HEK293 (cell line): ENCODE measurements around the gene KRTAP5-4.

ENCODE experiments used
- CTCF ChIA-PET: fragments of 350-600 bp; formaldehyde crosslinking; extraction: SDS; loops from one replicate; lab custom pipeline; 2021; ENCODE audit warnings: antibody characterized with exemption; lab: Yijun Ruan, JAX
- POLR2A ChIA-PET: fragments of 300-600 bp; formaldehyde crosslinking; extraction: SDS; loops from one replicate; lab custom pipeline; 2020; ENCODE audit warnings: antibody characterized with exemption, inconsistent platforms; lab: Yijun Ruan, JAX
- H3K27ac ChIP-seq: fragments of 200-500 bp; sonication (Bioruptor generic); 2 replicates; pipeline ENCODE4 v1.5.1; 2014; ENCODE audit warnings: low read depth, low read length, control low read depth, inconsistent platforms; ENCODE audit errors: extremely low read depth
- H3K36me3 ChIP-seq, 2 experiments: fragments of 200-500 bp in 1 of 2; sonication (Bioruptor generic) in 1 of 2; 1 replicate in 1 of 2; 2 replicates in 1 of 2; pipeline ENCODE4 v1.5.1; 2014 to 2017; ENCODE audit warnings: inconsistent platforms in 2 of 2, low read length in 2 of 2; ENCODE audit not compliant: control insufficient read depth in 2 of 2, insufficient read depth in 1 of 2
- H3K4me1 ChIP-seq: fragments of 200-500 bp; sonication (Bioruptor generic); 2 replicates; pipeline ENCODE4 v1.5.1; 2014; ENCODE audit warnings: mild to moderate bottlenecking, low read length, inconsistent platforms; ENCODE audit not compliant: control insufficient read depth, insufficient read depth
- H3K4me3 ChIP-seq: 2 replicates; pipeline ENCODE4 v1.5.1; 2011; ENCODE audit warnings: low read depth, mild to moderate bottlenecking, control low read depth, low read length, moderate library complexity
- H3K9me3 ChIP-seq: fragments of 200-500 bp; sonication (Bioruptor generic); 2 replicates; pipeline ENCODE4 v1.5.1; 2014; ENCODE audit warnings: low read depth, low read length, inconsistent platforms; ENCODE audit not compliant: control insufficient read depth, insufficient read depth
- BCL11A ChIP-seq: fragments of 450-650 bp; formaldehyde crosslinking; IDR thresholded peaks from 2 replicates; pipeline ENCODE4 v1.5.1; 2016; ENCODE audit warnings: low read depth, missing biosample characterization, missing genetic modification characterization
- GFI1B ChIP-seq: fragments of 450-650 bp; formaldehyde crosslinking; IDR thresholded peaks from 2 replicates; pipeline ENCODE4 v1.5.1; 2016; ENCODE audit warnings: missing biosample characterization, missing genetic modification characterization
- GLIS2 ChIP-seq: fragments of 450-650 bp; formaldehyde crosslinking; IDR thresholded peaks from 2 replicates; pipeline ENCODE4 v1.5.1; 2016; ENCODE audit warnings: missing biosample characterization, missing genetic modification characterization
- HIC1 ChIP-seq: fragments of 450-650 bp; formaldehyde crosslinking; IDR thresholded peaks from 2 replicates; pipeline ENCODE4 v1.5.1; 2016; ENCODE audit warnings: missing biosample characterization, missing genetic modification characterization
- KLF10 ChIP-seq: fragments of 450-650 bp; IDR thresholded peaks from 2 replicates; pipeline ENCODE4 v1.5.1; 2018; ENCODE audit warnings: missing biosample characterization, mild to moderate bottlenecking, missing genetic modification characterization
- KLF7 ChIP-seq: fragments of 450-650 bp; formaldehyde crosslinking; IDR thresholded peaks from 2 replicates; pipeline ENCODE4 v1.5.1; 2016; ENCODE audit warnings: missing biosample characterization, missing genetic modification characterization, borderline replicate concordance
- MZF1 ChIP-seq: fragments of 450-650 bp; formaldehyde crosslinking; IDR thresholded peaks from 2 replicates; pipeline ENCODE4 v1.5.1; 2017; ENCODE audit warnings: missing biosample characterization, missing genetic modification characterization, borderline replicate concordance
- SETDB1 ChIP-seq: IDR thresholded peaks from one replicate; pipeline ENCODE4 v1.6.1; 2017; ENCODE audit warnings: mild to moderate bottlenecking, low read length, moderate library complexity, mixed read lengths; ENCODE audit not compliant: insufficient read length
- SP7 ChIP-seq: fragments of 450-650 bp; formaldehyde crosslinking; IDR thresholded peaks from 2 replicates; pipeline ENCODE4 v1.5.1; 2016; ENCODE audit warnings: missing biosample characterization, missing genetic modification characterization
- ZBTB1 ChIP-seq: fragments of 450-650 bp; formaldehyde crosslinking; IDR thresholded peaks from 2 replicates; pipeline ENCODE4 v1.5.1; 2016; ENCODE audit warnings: missing biosample characterization, missing genetic modification characterization
- ZBTB10 ChIP-seq: fragments of 450-650 bp; formaldehyde crosslinking; IDR thresholded peaks from 2 replicates; pipeline ENCODE4 v1.5.1; 2016; ENCODE audit warnings: missing biosample characterization, missing genetic modification characterization
- ZFHX2 ChIP-seq: fragments of 450-650 bp; formaldehyde crosslinking; conservative IDR thresholded peaks from 2 replicates; pipeline ENCODE4 v1.5.1; 2016; ENCODE audit warnings: missing biosample characterization, missing genetic modification characterization
- ZNF133 ChIP-seq: fragments of 450-650 bp; formaldehyde crosslinking; IDR thresholded peaks from 2 replicates; pipeline ENCODE4 v1.5.1; 2016; ENCODE audit warnings: missing biosample characterization, missing genetic modification characterization
- ZNF37A ChIP-seq: fragments of 450-650 bp; IDR thresholded peaks from 2 replicates; pipeline ENCODE4 v1.5.1; 2018; ENCODE audit warnings: missing biosample characterization, missing genetic modification characterization
- ZNF510 ChIP-seq: fragments of 450-650 bp; formaldehyde crosslinking; IDR thresholded peaks from 2 replicates; pipeline ENCODE4 v1.5.1; 2018; ENCODE audit warnings: mild to moderate bottlenecking, missing genetic modification characterization, missing biosample characterization; ENCODE audit not compliant: insufficient replicate concordance
- ZNF544 ChIP-seq: fragments of 450-650 bp; formaldehyde crosslinking; IDR thresholded peaks from 2 replicates; pipeline ENCODE4 v1.5.0; 2017; ENCODE audit warnings: missing biosample characterization, missing genetic modification characterization
- ZNF549 ChIP-seq: fragments of 450-650 bp; IDR thresholded peaks from 2 replicates; pipeline ENCODE4 v1.5.1; 2018; ENCODE audit warnings: missing biosample characterization, missing genetic modification characterization, mild to moderate bottlenecking, inconsistent platforms, moderate library complexity
- ZNF580 ChIP-seq: fragments of 450-650 bp; formaldehyde crosslinking; IDR thresholded peaks from 2 replicates; pipeline ENCODE4 v1.5.1; 2016; ENCODE audit warnings: missing biosample characterization, missing genetic modification characterization
- ZNF639 ChIP-seq: fragments of 450-650 bp; formaldehyde crosslinking; IDR thresholded peaks from 2 replicates; pipeline ENCODE4 v1.5.1; 2016; ENCODE audit warnings: missing biosample characterization, missing genetic modification characterization
- ZNF654 ChIP-seq: fragments of 450-650 bp; formaldehyde crosslinking; IDR thresholded peaks from 2 replicates; pipeline ENCODE4 v1.5.1; 2016; ENCODE audit warnings: low read depth, missing biosample characterization, missing genetic modification characterization
- ZNF704 ChIP-seq: fragments of 450-650 bp; formaldehyde crosslinking; IDR thresholded peaks from 2 replicates; pipeline ENCODE4 v1.5.1; 2016; ENCODE audit warnings: missing biosample characterization, missing genetic modification characterization
- ZNF707 ChIP-seq: fragments of 450-650 bp; formaldehyde crosslinking; IDR thresholded peaks from 2 replicates; pipeline ENCODE4 v1.5.1; 2016; ENCODE audit warnings: missing biosample characterization, missing genetic modification characterization
- ZNF785 ChIP-seq: fragments of 450-650 bp; formaldehyde crosslinking; IDR thresholded peaks from 2 replicates; pipeline ENCODE4 v1.5.1; 2016; ENCODE audit warnings: missing biosample characterization, missing genetic modification characterization
- ZNF792 ChIP-seq: fragments of 450-650 bp; formaldehyde crosslinking; IDR thresholded peaks from 2 replicates; pipeline ENCODE4 v1.5.1; 2016; ENCODE audit warnings: missing biosample characterization, missing genetic modification characterization
- ZSCAN23 ChIP-seq: fragments of 450-650 bp; formaldehyde crosslinking; IDR thresholded peaks from 2 replicates; pipeline ENCODE4 v1.5.1; 2016; ENCODE audit warnings: missing biosample characterization, missing genetic modification characterization
- TF ChIP-seq, protein P1 (sequence below): fragments of 450-650 bp; formaldehyde crosslinking; IDR thresholded peaks from 2 replicates; pipeline ENCODE4 v1.5.1; 2016; ENCODE audit warnings: missing biosample characterization, missing genetic modification characterization, low read depth

KRTAP5-4 gene

DNA sequence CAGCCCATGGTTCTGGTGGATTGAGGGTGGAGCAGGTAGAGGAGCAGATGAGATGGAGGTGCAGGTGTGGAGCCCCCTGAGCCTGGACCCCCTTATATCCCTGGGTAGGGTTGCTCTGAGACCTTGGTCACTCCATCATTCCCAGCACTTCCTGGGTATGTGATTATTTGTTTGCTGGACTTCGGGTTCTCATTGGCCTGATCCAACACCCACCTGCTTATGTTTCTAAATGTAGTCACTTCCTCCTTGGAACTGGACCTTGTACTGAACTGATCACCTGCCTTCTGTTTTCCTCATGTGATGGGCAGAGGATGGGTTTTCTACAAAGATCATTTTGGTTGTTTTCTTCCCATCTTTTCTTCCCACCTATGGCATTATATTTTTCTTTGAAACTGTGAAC lies at the start of gene KRTAP5-4:
Gene KRTAP5-4, minus strand, starts transcription at position 53 of the 400 bp plus-strand sequence. Its CDS starts 45 bp downstream, at position 8.
- H3K9me3 ChIP-seq = no peaks in the 10 kb centered on the region
- H3K4me3 ChIP-seq = no peak within 1 kb of the TSS
- H3K27ac ChIP-seq = no peak within 1 kb of the TSS
- H3K4me1 ChIP-seq = no peaks in the 10 kb centered on the region
- CTCF ChIA-PET = interaction anchor here (0.8 kb wide), 1 partner anchor 9 kb away, joined by 3 read pairs; no protein-coding TSS in a partner anchor
- no peak for TF ChIP-seq ZNF654 (tag by site-specific recombination)
- no peak for TF ChIP-seq ZNF510
- no peak for TF ChIP-seq ZNF707 (tag by site-specific recombination)
- TF ChIP-seq ZNF580 = no peak
- no peak for TF ChIP-seq ZSCAN23 (tag by site-specific recombination)
- TF ChIP-seq, protein P1, sequence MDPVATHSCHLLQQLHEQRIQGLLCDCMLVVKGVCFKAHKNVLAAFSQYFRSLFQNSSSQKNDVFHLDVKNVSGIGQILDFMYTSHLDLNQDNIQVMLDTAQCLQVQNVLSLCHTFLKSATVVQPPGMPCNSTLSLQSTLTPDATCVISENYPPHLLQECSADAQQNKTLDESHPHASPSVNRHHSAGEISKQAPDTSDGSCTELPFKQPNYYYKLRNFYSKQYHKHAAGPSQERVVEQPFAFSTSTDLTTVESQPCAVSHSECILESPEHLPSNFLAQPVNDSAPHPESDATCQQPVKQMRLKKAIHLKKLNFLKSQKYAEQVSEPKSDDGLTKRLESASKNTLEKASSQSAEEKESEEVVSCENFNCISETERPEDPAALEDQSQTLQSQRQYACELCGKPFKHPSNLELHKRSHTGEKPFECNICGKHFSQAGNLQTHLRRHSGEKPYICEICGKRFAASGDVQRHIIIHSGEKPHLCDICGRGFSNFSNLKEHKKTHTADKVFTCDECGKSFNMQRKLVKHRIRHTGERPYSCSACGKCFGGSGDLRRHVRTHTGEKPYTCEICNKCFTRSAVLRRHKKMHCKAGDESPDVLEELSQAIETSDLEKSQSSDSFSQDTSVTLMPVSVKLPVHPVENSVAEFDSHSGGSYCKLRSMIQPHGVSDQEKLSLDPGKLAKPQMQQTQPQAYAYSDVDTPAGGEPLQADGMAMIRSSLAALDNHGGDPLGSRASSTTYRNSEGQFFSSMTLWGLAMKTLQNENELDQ (tag by site-specific recombination) = no peak
- TF ChIP-seq KLF7 = no peak
- no peak for TF ChIP-seq ZNF704 (tag by site-specific recombination)
- TF ChIP-seq ZNF544 (tag by site-specific recombination) = no peak
- TF ChIP-seq ZNF785 = no peak
- TF ChIP-seq HIC1 = no peak
- no peak for TF ChIP-seq ZNF133
- TF ChIP-seq GFI1B = no peak
- no peak for TF ChIP-seq ZBTB1 (tag by site-specific recombination)
- TF ChIP-seq ZNF37A = no peak
- TF ChIP-seq GLIS2 (tag by site-specific recombination) = no peak
- TF ChIP-seq ZBTB10 (tag by site-specific recombination) = no peak
- TF ChIP-seq MZF1 (tag by site-specific recombination) = no peak
- TF ChIP-seq, all 188 proteins: peak for 0
- POLR2A ChIA-PET = no interaction called here
- no peaks in the 10 kb centered on the region for H3K36me3 ChIP-seq

GRCh38 chr11:1671658-1672057 lies 49.7 kb upstream of the KRTAP5-4 start:
- no peak overlapping the region for H3K27ac ChIP-seq
- no peak for TF ChIP-seq SP7 (tag by site-specific recombination)
- no peak for TF ChIP-seq ZNF549 (tag by site-specific recombination)
- no peak for TF ChIP-seq ZFHX2
- no peak for TF ChIP-seq GLIS2 (tag by site-specific recombination)
- TF ChIP-seq ZNF639 = no peak
- no peak for TF ChIP-seq ZNF544 (tag by site-specific recombination)
- no peak for TF ChIP-seq BCL11A (tag by site-specific recombination)
- TF ChIP-seq SETDB1 = no peak
- TF ChIP-seq ZNF792 = no peak
- TF ChIP-seq KLF10 (tag by site-specific recombination) = no peak
- CTCF ChIA-PET = interaction anchor here (0.6 to 1.6 kb wide), 3 partner anchors 19 to 248 kb away, joined by 3 to 7 read pairs (median 3); no protein-coding TSS in a partner anchor
- POLR2A ChIA-PET = interaction anchor here (0.6 kb wide), 1 partner anchor 146 kb away, joined by 3 read pairs; no protein-coding TSS in a partner anchor
- no peaks in the 10 kb centered on the region for H3K36me3 ChIP-seq
- no peaks in the 10 kb centered on the region for H3K4me1 ChIP-seq
- H3K9me3 ChIP-seq = no peaks in the 10 kb centered on the region
- no peak overlapping the region for H3K4me3 ChIP-seq
